Right lobe of liver (tissue), 4 donors: ENCODE results near the gene DCC.

Experiments
- POLR2A ChIP-seq: fragments of 450-650 bp; IDR thresholded peaks from one replicate; pipeline ENCODE4 v1.6.1; 2017; ENCODE audit warnings: antibody characterized with exemption, mild to moderate bottlenecking
- TF ChIP-seq, protein P1 (sequence below), 4 donors: fragments of 200-600 bp in 3 of 4; fragments of 450-650 bp in 1 of 4; IDR thresholded peaks; one replicate each; pipeline versions ENCODE4 v1.5.1 to v1.8.0; 2016 to 2022; ENCODE audit warnings: antibody characterized with exemption in 4 of 4, mild to moderate bottlenecking in 2 of 4
- donor health status: DM: no; HTN: no; CAD: no.
- donor health status: DM: no; HTN: no; CAD: no.
- donor health status: DM: no; HTN: yes; CAD: no.

DNA sequence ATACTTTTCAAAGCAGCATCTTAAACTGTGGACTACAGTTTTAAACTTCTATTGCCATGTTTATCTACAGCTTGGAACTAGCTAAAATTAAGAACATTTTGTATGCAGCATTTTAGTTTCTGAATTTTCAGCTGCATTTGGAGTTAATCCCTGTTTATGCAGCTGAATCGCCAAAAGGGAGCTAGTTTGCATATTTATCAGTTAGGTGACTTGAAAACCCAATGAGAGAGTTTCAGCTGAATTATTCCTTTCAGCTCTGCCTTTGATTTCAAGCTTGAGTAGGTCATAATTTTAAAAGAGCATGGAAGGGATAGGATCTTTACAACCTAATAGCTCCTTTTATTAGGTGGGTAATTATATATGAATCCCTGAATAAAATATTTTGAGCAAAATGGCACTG lies 1191.9 kb downstream of the DCC start:
- TF ChIP-seq, protein P1, sequence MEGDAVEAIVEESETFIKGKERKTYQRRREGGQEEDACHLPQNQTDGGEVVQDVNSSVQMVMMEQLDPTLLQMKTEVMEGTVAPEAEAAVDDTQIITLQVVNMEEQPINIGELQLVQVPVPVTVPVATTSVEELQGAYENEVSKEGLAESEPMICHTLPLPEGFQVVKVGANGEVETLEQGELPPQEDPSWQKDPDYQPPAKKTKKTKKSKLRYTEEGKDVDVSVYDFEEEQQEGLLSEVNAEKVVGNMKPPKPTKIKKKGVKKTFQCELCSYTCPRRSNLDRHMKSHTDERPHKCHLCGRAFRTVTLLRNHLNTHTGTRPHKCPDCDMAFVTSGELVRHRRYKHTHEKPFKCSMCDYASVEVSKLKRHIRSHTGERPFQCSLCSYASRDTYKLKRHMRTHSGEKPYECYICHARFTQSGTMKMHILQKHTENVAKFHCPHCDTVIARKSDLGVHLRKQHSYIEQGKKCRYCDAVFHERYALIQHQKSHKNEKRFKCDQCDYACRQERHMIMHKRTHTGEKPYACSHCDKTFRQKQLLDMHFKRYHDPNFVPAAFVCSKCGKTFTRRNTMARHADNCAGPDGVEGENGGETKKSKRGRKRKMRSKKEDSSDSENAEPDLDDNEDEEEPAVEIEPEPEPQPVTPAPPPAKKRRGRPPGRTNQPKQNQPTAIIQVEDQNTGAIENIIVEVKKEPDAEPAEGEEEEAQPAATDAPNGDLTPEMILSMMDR (IDR thresholded peaks at IDR 0.05): no peak
- TF ChIP-seq POLR2A: no peak
